Left colon (tissue), 2 donors: ENCODE results near the gene C10orf143. TPM values are rescaled to one million over a fixed set of nuclear protein-coding genes. Genes with fewer than 3 reads are reported as not detected.
"Not testable (repeated sequence)": the region's sequence is repeated elsewhere in the genome, so short reads cannot be mapped to it uniquely, and the experiment has no call there.

ENCODE experiments used
- ATAC-seq: fragments of 200-7000 bp; cut with Tn5 transposase; one replicate; pipeline ENCODE4 v1.9.1; 2020; ENCODE audit warnings: mild to moderate bottlenecking, moderate library complexity
- DNase-seq, 2 donors: peaks; one replicate each; pipeline ENCODE4 v3.0.0-alpha.2; 2020
- intact Hi-C, 2 donors: fragments of 100-400 bp; cut with DNase I in 1 of 2; cut with micrococcal nuclease in 1 of 2; formaldehyde crosslinking; loops; one replicate each; pipeline versions ENCODE4 v1.11.2 to v1.14.0; 2022; cut with DNase I, micrococcal nuclease
- total RNA-seq, 2 donors: library from RNA; stranded (reverse); fragmentation: NEBNext Ultra II Directional; extraction: Animal tissue kit (Norgen Biotek cat#: 25700); gene quantifications; one replicate each; pipeline ENCODE4 v1.2.1, GENCODE V29; 2021
- donor health status: DM: no; HTN: no; CAD: no.
- donor health status: DM: yes; HTN: yes; CAD: no.

C10orf143 gene
- total RNA-seq, 2 donors from 2014 or later = 3.4 to 6.9 TPM

DNA sequence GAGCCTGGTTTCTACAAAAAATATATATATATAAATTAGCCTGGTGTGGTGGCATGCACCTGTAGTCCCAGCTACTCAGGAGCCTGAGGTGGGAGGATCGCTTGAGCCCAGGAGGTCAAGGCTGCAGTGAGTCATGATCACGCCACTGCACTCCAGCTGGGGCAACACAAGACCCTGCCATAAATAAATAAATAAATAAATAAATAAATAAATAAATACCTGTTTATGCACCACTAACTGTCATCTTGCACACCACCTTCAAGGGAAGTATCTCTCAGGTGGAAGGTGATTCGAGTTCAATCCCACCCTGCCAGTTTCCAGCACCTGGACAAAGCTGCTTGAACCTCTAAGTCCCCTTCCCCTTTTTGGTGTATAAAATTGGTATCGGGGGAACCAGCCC is 6.3 kb upstream of the C10orf143 start:
- ATAC-seq, intact Hi-C loops, DNase-seq: not testable (repeated sequence)

DNA sequence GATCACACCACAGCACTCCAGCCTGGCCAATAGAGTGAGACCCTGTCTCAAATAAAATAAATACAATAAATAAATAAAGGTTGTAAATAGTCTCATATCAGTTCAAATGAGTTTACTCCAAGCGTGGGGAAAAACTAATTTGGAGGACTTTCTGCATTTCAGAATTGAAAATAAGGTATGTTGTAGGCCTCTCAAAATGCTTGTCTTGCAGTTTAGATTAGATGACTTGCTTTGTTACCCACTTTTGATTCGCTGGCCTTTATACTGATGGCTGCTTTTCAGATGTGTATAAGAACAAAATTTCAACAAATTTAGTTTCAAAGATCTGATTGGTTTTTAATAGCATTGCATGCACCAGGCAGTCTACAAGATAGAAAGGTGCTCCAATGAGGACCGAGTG is 2.2 kb upstream of the C10orf143 start:
- ATAC-seq (no peak), DNase-seq (no peak)
- intact Hi-C loops = no loop called here

DNA sequence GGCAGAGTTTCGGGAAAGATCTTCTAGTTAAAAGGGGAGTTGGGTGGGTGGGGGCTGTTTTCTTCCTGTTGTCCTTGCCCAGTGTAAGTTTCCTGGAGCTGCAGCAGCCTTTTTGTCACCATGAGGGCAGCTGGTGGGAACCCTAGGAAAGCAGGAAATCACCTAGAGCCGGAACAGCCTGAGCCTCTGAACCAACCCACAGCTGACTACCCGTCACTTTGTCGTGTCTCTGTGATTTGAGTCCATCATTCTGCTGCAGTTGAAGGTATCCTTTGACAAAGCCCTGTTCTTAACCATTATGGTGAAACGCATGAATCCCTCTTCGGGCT is 1.2 kb upstream of the C10orf143 start:
- ATAC-seq (no peak), DNase-seq (no peak)
- intact Hi-C loops = no loop called here

DNA sequence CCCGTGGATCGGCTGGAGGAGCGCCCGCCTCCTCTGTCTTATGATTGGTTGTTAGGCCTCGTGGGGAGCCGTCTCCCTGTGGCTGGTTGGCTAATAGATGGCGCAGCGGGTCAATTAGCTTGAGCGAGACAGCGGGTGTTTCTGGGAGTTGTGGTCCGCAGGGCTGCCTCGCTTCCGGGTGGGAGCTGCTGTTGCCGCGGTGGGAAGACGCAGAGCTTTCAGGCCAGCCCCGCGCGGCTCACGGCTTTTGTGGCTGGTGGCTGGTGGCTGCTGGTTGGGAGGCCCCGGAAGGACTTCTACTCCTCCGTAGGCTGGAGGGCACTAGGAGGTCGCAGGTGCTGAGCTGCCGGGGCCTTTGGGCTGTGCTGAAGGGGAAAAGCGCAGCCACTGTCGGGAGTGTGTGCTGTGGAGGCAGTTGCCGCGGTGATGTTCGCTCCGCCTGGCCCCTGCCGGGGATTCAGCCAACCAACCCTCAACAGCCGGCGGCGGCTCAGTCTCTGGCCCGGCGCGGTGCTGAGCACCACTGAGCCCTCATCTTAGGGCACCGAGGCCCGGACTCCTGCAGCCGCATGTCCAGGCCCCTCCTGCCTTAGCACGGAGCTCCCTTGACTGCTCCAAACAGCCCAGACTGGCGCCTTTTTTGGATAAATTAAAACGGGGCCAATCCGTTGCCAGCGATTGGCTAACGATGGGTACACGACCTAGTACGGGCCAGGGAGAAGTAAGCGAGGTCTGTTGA is 652 bp upstream of the C10orf143 start:
- peak; percentile 86 for ATAC-seq
- intact Hi-C loops = no loop called here
- peak; percentile 95 to 98 for DNase-seq

DNA sequence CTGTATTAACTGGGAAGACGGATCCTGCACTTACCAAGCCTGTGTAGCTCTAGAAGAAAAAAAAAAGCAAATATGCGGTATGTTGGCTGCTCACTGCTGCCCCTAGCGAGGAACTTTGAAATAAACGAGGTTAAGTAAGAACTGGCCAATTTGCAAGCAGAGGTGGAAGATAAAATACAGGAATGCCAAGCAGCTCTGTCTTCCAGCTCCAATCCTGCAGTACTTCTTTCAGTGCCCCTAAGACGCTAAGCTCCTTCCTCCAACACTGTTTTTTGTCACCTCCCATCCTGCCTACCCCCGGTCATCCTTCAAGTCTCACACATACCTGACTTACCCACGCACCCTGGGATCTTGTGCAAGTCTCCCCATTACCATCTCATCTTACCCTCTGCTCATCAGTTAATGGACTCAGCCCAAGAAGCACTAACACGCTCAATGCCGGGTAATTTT is 809 bp downstream of the C10orf143 start:
- DNase-seq (peak; percentile 58 to 83), ATAC-seq (peak; percentile 29)
- intact Hi-C loops = no loop called here

DNA sequence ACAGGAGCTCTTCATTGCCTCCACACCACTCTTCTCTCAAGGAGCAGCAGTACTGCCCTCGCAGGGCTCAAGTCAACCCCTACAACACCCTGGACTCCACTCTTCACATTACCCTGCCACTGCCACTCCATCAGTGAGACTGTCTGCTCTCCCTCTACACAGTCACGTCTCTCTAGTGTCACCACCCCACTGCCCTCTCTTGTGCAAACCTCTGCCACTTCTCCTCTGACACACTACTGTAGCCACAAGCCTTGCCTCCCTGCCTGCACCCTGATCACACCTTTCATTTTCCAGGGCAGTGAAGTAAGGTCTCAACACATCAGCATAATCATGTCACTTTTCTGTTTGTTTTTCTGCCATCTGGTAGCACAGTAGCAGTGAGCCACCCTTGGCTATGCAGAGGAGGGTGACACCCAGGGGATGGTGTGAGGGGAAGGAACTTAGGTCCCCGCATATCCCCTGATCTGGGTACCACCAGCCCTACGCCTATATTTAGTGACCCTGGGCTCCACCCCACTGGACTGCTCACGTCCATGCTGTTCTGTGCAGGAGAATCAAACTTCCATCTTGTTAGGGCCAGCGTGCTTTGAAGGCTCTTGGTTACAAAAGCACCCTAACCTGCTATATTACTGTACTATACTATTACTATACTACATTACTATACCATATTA is 1.6 kb downstream of the C10orf143 start:
- ATAC-seq (no peak), DNase-seq (peak in 1 of 2 donors; percentile 12)
- intact Hi-C loops = no loop called here

DNA sequence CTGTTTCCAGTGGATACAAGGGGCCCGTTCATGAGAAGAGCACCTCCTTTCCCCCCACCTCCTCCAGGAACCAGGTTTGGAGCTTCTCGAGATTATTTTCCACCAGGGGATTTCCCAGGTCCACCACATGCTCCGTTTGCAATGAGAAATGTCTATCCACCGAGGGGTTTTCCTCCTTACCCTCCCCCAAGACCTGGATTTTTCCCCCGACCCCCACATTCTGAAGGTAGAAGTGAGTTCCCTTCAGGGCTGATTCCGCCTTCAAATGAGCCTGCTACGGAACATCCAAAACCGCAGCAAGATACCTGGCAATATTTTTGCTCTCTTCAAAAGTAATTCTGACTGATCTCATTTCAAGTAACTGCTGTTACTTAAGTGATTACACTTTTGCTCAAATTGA is 2.5 kb downstream of the C10orf143 start:
- intact Hi-C loops, DNase-seq, ATAC-seq: not testable (repeated sequence)

DNA sequence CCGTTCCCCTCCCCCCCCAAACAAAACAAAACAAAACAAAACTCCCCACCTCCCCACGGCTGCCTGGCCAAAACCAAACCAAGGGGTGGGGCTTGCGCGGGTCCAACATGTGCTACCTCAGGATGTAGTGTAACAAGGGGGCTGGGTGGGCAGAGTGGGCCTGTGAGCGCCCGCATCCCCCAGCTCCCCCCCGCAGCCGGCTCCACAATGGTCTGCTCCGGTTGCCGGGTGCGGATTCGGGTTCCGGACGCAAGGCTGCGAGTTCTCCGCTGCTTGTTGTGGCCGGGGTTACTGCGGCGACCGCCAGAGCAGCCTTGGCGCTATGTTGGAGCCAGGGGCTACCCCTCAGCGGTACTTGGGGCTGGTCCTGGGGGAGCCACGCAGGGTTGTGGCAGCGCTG is 4.9 kb downstream of the C10orf143 start:
- intact Hi-C loops = no loop called here
- ATAC-seq (no peak), DNase-seq (no peak)

DNA sequence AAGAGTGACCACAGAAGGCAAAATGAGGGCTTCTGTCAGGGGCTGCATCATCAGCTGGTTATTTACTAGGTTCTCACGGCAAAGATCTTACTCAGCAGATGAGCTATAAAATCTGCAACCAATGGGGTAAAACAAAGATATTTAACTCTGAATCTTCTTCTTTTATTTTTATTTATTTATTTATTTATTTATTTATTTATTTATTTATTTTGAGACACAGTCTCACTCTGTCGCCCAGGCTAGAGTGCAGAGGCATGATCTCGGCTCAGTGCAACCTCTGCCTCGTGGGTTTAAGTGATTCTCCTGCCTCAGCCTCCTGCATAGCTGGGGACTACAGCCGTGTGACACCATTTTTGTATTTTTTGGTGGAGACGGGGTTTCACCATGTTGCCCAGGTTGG is 11.3 kb downstream of the C10orf143 start:
- DNase-seq (no peak), ATAC-seq (no peak)
- intact Hi-C loops = no loop called here

DNA sequence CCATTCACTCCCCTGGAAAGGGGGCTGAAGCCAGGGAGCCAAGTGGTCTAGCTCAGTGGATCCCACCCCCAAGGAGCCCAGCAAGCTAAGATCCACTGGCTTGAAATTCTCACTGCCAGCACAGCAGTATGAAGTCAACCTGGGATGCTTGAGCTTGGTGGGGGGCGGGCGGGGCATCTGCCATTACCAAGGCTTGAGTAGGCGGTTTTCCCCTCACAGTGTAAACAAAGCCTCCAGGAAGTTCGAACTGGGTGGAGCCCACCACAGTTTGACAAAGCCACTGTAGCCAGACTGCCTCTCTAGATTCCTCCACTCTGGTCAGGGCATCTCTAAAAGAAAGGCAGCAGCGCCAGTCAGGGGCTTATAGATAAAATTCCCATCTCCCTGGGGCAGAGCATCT is 20.1 kb downstream of the C10orf143 start:
- not testable (repeated sequence) for DNase-seq

DNA sequence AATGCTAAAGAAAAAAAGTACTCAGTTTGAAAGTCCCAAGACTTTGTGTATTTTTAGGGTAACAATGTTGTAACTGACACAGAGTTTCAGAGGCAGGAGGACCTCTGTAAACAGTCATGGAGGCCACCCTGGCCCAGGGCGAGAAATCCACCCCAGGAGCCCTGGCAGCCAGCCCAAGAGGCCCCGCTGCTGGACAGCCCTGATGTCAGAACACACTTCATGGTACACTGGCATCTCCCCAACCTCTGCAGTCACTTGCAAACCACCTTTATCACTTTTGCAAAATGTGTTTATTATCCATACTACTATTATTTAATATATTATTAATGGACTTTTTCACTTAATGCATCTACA is 30.2 kb downstream of the C10orf143 start:
- intact Hi-C loops = no loop called here
- DNase-seq = no peak
- no peak for ATAC-seq

More for the DNA sequence above, 20.1 kb downstream of the C10orf143 start:
- ATAC-seq, intact Hi-C loops: not testable (repeated sequence)

DNA sequence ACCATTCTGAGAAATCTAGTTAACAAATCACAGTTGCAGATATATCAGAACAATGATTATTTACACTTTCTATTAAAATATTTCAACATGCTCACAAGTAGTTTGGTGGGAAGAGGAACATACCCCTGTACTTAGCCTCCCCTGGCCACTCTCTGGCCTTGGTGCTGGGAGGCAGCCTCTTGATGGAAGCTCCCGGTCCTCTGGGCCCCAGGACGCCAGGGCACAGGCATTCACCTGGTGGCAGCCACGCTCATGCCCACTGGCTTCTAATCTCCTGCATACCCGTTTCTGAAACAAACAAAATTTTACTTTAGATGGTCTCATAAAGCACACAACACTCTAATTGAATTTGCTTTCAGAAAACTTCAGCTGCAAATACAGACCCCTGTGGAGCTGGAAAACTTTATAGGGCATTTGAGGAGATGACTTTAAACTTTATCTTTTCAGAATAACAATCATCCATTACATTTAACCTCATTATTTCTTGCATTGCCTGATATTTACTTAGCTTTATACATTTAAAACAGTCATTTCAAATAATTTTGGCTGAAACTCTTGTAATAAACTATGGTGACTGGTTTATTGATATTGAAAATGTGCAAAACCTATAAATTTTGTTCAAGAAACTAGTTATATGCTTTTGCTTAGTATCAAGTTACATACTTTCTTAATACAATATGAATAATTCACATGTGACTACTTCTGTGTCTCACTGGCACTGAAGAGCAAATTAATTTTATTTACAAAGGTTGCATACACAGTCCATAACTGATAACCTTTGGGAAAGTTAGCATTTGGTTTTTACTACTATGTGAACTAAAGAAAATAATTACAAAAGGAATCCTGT is 30.8 kb downstream of the C10orf143 start:
- no peak for ATAC-seq
- intact Hi-C loops = no loop called here
- no peak for DNase-seq

DNA sequence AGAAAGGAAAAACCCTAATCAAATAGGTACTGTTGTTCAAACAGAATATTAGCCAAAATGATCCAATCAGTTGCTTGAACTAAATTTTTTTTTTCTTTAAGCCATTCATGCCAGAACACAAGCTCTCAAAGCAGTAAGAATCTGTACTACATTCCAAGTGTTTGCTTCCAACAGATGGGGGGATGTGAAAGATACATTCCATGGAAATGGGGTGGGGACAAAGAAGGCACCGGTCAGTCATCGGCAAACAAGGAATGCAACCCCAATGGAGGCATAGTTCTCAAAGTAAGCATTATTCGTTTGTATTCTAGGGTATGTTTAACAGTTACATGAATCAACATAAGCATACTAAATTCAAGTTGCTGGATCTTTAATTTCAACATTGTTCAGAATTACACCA is 32.5 kb downstream of the C10orf143 start:
- intact Hi-C loops = no loop called here
- no peak for ATAC-seq
- DNase-seq = no peak

DNA sequence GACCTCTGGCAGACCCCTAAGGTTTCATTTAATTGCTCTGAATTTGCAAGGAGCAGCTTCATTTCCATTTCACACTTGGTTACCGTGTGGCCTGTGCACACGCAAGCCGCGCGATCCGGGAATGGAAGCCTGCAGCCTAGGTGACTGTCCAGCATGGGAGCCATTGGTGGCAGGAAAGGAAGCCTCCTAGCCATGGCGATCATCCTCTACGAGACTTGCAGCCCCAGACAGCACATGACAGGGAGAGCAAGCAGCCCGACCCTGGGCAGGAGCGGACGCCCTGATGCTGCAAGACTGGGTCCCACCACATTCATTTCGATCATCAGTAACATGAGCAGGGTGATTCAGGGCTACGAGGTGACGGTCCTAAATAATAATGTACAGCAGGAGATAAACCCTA is 33.9 kb downstream of the C10orf143 start:
- DNase-seq (no peak), ATAC-seq (no peak)
- intact Hi-C loops = no loop called here

DNA sequence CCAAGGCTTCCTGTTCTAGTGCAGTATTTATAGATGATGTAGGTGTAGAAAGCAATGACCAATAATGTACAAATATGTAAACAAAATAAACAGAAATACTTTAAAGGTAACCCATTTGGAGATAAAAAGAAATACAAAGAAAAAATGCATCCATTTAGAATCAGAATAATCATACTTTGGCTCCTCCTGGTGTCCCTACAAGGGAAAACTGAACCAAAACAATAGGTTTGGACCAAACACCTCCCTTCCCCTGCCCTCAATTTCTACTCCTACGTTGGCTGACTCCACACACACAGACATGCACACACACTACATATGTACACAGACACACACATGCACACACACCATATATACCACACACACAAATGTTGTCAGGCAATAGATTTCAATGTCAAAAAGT is 36.0 kb downstream of the C10orf143 start:
- no peak for ATAC-seq
- no peak for DNase-seq

DNA sequence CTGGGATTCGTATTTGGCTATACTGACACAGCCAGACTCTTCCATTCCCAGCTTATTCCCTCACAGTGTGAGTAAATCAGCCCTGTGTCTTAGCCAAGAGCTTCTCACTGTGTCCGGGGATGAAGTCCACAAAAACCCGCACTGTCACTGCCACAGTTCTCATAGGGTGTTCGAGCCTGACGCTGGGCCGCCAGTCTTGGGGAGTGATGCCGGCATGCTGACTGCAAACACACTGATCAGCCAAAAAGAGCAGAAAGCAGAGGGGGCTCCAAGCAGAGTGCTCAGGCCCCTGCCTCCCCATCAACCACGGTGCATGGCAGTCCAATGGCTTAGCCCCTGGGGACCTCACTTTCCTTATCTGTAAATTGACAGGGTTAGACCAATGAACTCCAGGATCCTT is 36.7 kb downstream of the C10orf143 start:
- ATAC-seq = no peak
- no peak for DNase-seq
- intact Hi-C loops = no loop called here

More for the DNA sequence above, 36.0 kb downstream of the C10orf143 start:
- intact Hi-C loops = no loop called here

DNA sequence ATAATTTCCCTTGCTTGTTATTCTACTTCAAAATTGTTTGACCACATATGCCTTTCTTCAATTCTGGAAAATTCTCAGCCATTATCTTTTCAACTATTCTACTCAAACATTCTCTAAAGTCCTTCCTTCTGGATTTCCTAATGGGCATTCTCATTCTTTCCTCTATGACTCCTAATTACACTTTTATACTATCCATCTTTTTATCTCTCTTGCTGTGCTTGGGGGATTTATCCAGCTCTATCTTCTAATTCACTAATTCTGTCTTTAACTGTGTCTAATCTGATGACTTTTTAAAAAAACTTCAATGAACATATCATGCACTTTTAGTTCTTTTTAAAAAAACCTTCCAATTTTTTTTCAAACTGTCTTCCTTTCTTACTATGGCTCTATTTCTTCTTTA is 38.4 kb downstream of the C10orf143 start:
- ATAC-seq = no peak
- intact Hi-C loops = no loop called here
- DNase-seq = no peak

DNA sequence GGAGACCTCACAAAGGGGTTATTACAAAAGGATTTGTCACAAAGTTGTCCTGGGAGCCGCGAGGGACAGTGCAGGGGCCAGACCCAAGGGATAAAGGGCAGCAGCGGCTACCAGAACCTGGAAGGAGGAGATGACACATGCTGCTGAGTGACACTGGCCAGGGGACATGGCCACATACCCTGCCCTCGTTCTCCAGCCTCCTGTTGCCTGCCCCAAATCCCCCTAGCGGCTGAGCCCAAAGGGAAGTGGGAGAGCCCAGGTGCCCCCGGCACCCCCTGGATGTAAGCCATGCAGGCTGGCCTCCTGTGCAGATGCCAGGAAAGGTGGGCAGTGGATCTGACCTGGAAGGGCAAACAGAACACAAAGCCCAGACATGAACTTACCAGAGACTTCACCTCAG is 42.7 kb downstream of the C10orf143 start:
- ATAC-seq (no peak), DNase-seq (no peak)
- intact Hi-C loops = no loop called here

DNA sequence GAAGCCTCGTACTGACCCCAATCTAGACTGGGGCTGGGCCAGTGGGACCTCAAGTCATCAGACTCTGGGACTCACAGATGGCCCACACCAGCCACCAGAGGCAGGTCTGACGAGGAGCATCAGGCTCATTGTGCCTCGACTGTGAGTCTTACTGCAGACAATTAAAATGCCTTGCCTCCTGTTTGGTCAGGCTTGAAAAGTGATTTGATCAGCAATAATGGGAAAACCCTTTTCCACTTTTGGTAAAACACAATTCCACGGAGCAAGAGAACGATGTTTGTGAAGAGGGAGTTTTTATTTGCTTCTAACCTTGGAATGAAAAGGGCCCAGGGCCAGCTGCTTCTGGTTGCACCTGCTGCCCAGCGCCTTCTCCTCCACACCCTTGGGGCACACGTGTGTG is 43.9 kb downstream of the C10orf143 start:
- intact Hi-C loops = no loop called here
- DNase-seq = no peak
- ATAC-seq = no peak

DNA sequence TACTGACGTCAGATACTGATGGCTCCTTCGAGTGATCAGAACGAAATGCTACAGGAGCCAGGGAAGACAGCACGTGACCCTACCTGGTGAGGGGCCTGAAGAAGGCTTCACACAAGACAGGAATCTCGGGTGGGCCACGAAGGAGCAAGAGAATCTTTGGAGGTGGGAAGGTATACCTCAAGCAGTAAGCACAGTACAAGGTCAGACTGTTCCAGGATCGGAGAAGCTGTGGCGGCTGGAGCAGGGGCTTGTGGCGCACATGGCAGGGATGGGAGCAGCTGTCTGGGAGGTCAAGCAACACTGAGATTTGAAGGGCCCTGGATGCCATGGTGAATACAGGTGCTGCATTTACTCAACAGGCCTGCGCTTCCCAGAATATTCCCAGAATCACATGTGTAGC is 45.4 kb downstream of the C10orf143 start:
- ATAC-seq = no peak
- intact Hi-C loops = no loop called here
- DNase-seq = no peak
